Type B pancreatic cell (in vitro differentiated cells): ENCODE measurements around the gene EML5. TPM values are rescaled to one million over a fixed set of nuclear protein-coding genes. Genes with fewer than 3 reads are reported as not detected.
A peak's percentile ranks its signal among the peaks of the same experiment; 100 is the strongest.

Source experiments
- DNase-seq: peaks from one replicate; pipeline ENCODE4 v3.0.0; 2021; ENCODE audit warnings: mixed read lengths; ENCODE audit not compliant: unreplicated experiment; ENCODE audit errors: extremely low spot score
- H3K27ac Mint-ChIP-seq: 2 replicates; pipeline ENCODE4 v1.8.0; 2021; ENCODE audit warnings: mild to moderate bottlenecking, mixed read lengths
- H3K27me3 Mint-ChIP-seq: 2 replicates; pipeline ENCODE4 v1.8.0; 2021; ENCODE audit warnings: mixed read lengths
- H3K36me3 Mint-ChIP-seq: 2 replicates; pipeline ENCODE4 v1.8.0; 2021; ENCODE audit warnings: mixed read lengths
- H3K4me1 Mint-ChIP-seq: one replicate; pipeline ENCODE4 v1.8.0; 2021; ENCODE audit warnings: mixed read lengths; ENCODE audit not compliant: unreplicated experiment
- H3K4me3 Mint-ChIP-seq: 2 replicates; pipeline ENCODE4 v1.8.0; 2021; ENCODE audit warnings: mild to moderate bottlenecking, mixed read lengths
- H3K9me3 Mint-ChIP-seq: 2 replicates; pipeline ENCODE4 v1.8.0; 2021; ENCODE audit warnings: mixed read lengths
- total RNA-seq: library from RNA; stranded (reverse); gene quantifications from 2 replicates; pipeline ENCODE4 v1.2.1, GENCODE V29; 2021; ENCODE audit warnings: low replicate concordance
- TF ChIP-seq, protein P1 (sequence below): fragments of 200-600 bp; sonication (generic); conservative IDR thresholded peaks from 2 replicates; pipeline ENCODE4 v1.5.0; 2021; ENCODE audit warnings: antibody characterized with exemption, mild to moderate bottlenecking

The EML5 gene
- total RNA-seq, 1 donor from 2014 or later, result 3.0 TPM

DNA sequence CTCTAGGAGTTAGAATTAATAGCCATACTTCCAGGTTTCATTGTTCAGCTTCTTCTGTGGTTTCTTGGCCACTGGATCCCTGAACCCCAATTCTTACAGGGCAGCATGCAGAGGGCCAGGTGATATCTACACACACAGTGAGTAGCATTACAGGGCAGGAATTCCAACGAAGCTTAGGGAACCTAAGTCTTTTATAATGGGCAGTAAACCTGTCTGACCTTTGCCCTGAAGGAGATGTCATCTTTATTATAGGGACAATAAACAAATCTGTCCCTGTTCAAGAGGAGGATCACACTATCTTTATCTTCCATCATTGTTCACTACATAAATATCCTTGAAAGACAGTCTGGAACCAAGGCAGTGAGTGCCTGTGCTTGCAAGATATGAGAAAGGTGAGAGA lies 11.7 kb upstream of the EML5 start:
- H3K4me1 Mint-ChIP-seq, result no peaks in the 10 kb centered on the region

DNA sequence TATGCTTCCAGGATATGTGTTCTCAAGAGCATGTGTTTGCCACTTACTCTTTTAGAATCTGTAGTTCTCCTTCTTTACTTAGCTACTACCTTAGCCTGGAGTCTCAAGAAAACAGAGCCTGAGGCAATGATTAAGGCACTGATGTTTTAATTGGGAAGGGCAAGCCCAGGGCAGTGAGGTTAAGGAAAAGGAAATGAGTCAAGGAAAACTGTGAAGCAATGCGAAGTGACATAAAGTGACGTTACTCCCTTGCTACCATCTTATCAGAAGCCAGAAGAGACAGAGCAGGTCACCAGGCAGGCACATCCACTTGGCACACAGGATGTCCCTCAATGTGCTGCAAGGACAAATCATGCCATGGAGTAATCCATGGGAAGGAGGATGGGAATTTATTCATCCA lies 11.3 kb upstream of the EML5 start:
- Mint-ChIP-seq H3K27ac (no peak overlapping the region), H3K4me3 (no peak overlapping the region), H3K27me3 (peaks cover under 1% of the 10 kb centered on the region), H3K4me1 (no peaks in the 10 kb centered on the region), H3K36me3 (no peaks in the 10 kb centered on the region), H3K9me3 (no peaks in the 10 kb centered on the region)
- DNase-seq, result no peak
- TF ChIP-seq, protein P1, sequence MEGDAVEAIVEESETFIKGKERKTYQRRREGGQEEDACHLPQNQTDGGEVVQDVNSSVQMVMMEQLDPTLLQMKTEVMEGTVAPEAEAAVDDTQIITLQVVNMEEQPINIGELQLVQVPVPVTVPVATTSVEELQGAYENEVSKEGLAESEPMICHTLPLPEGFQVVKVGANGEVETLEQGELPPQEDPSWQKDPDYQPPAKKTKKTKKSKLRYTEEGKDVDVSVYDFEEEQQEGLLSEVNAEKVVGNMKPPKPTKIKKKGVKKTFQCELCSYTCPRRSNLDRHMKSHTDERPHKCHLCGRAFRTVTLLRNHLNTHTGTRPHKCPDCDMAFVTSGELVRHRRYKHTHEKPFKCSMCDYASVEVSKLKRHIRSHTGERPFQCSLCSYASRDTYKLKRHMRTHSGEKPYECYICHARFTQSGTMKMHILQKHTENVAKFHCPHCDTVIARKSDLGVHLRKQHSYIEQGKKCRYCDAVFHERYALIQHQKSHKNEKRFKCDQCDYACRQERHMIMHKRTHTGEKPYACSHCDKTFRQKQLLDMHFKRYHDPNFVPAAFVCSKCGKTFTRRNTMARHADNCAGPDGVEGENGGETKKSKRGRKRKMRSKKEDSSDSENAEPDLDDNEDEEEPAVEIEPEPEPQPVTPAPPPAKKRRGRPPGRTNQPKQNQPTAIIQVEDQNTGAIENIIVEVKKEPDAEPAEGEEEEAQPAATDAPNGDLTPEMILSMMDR, result no peak

More for the DNA sequence above, 11.7 kb upstream of the EML5 start:
- TF ChIP-seq, protein P1, result no peak
- no peak for DNase-seq
- Mint-ChIP-seq H3K9me3 (no peaks in the 10 kb centered on the region), H3K27ac (no peak overlapping the region), H3K27me3 (no peaks in the 10 kb centered on the region), H3K36me3 (no peaks in the 10 kb centered on the region), H3K4me3 (no peak overlapping the region)

GRCh38 chr14:88802596-88802995 lies 9.8 kb upstream of the EML5 start:
- no peaks in the 10 kb centered on the region for H3K9me3 Mint-ChIP-seq
- H3K27ac Mint-ChIP-seq, result no peak overlapping the region
- H3K4me3 Mint-ChIP-seq, result no peak overlapping the region
- TF ChIP-seq, protein P1, result no peak
- peaks cover 11% of the 10 kb centered on the region for H3K27me3 Mint-ChIP-seq
- no peaks in the 10 kb centered on the region for H3K4me1 Mint-ChIP-seq
- H3K36me3 Mint-ChIP-seq, result no peaks in the 10 kb centered on the region
- no peak for DNase-seq

GRCh38 chr14:88799522-88799921 lies 6.8 kb upstream of the EML5 start:
- Mint-ChIP-seq H3K36me3 (no peaks in the 10 kb centered on the region), H3K4me1 (no peaks in the 10 kb centered on the region), H3K27ac (no peak overlapping the region), H3K4me3 (no peak overlapping the region), H3K27me3 (peaks cover 18% of the 10 kb centered on the region), H3K9me3 (no peaks in the 10 kb centered on the region)
- no peak for DNase-seq
- TF ChIP-seq, protein P1, result no peak

DNA sequence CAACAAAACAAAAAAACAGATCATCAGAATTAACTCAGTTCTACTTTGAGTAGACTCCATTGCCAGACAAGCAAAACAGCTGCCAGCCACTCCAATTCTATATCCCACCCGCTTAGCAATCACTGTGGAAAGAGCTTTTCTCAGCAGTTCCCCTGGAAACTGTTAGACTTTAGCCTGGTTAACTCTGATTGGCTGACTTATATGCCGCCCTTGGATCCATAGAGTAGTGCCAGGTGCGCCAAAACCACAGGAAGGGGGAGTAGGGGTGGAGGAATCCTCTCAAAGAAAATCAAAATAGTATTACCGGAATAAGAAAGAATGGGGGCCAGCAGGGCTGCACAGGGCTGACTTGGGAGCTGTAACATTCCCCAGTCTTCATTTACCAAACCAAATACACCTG lies 5.4 kb upstream of the EML5 start:
- Mint-ChIP-seq H3K4me3 (no peak overlapping the region), H3K36me3 (no peaks in the 10 kb centered on the region), H3K4me1 (no peaks in the 10 kb centered on the region), H3K27ac (no peak overlapping the region), H3K9me3 (no peaks in the 10 kb centered on the region), H3K27me3 (peaks cover 32% of the 10 kb centered on the region)
- DNase-seq, result no peak
- TF ChIP-seq, protein P1, result no peak

DNA sequence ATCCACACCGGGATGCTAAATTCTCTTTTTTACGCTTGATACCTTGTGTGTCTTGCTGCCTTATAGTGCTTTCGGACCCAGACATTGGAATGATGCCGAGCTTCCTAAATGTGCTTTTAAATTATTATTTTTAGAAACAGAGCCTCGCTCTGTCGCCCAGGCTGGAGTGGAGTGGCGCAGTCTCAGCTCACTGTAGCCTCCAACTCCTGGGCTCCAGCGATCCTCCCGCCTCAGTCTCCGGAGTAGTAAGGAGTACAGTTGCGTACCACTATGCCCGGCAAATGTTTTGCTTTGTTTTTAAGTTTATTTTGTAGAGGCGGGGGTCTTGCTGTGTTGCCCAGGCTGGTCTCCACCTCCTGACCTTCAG lies 489 bp upstream of the EML5 start:
- peak overlapping the region; percentile 85 for H3K4me3 Mint-ChIP-seq
- H3K27ac Mint-ChIP-seq, result no peak overlapping the region
- peaks cover 55% of the 10 kb centered on the region for H3K27me3 Mint-ChIP-seq
- H3K4me1 Mint-ChIP-seq, result peaks cover 5% of the 10 kb centered on the region
- H3K9me3 Mint-ChIP-seq, result no peaks in the 10 kb centered on the region
- no peak for DNase-seq
- H3K36me3 Mint-ChIP-seq, result no peaks in the 10 kb centered on the region
- TF ChIP-seq, protein P1, result peak; percentile 25
